NT2/D1 (cell line): ENCODE results near the gene PHF21B.
"Not testable (repeated sequence)": the region's sequence is repeated elsewhere in the genome, so short reads cannot be mapped to it uniquely, and the experiment has no call there.

ENCODE experiments used
- YY1 ChIP-seq: IDR thresholded peaks from 2 replicates; pipeline ENCODE4 v1.6.1; 2011; ENCODE audit not compliant: insufficient read length, insufficient read depth
- ZNF274 ChIP-seq: IDR thresholded peaks from 2 replicates; pipeline ENCODE4 v1.6.1; 2011; ENCODE audit warnings: mild to moderate bottlenecking, low read depth, low read length

DNA sequence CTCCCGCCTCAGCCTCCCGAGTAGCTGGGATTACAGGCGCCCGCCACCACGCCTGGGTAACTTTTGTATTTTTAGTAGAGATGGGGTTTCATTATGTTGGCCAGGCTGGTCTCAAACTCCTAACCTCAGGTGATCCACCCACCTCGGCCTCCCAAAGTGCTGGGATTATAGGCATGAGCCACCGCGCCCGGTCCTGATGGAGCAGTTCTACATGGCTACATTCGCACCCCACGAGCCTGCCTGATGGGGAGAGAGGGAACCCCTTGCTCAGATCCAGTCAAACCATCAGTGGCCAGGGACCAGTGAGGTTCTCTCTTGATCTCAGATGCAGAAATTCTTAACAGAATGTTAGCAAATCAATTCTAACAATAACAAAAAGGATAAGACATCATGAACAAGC, 88.0 kb downstream of the PHF21B start:
- TF ChIP-seq ZNF274, YY1: not testable (repeated sequence)
